K562 (cell line): ENCODE results near the gene MLXIPL.
"Not testable (repeated sequence)": the region's sequence is repeated elsewhere in the genome, so short reads cannot be mapped to it uniquely, and the experiment has no call there.

ENCODE experiments used
- TF ChIP-seq, protein P1 (sequence below): sonication (generic); formaldehyde crosslinking; IDR thresholded peaks from 2 replicates; pipeline ENCODE4 v1.8.0; 2022; ENCODE audit warnings: mild to moderate bottlenecking, missing genetic modification reagents
- TF ChIP-seq, protein P2 (sequence below), 2 experiments: IDR thresholded peaks; 2 replicates each; pipeline ENCODE4 v1.6.1; 2011; ENCODE audit warnings: borderline replicate concordance in 1 of 2, control low read depth in 1 of 2, low read depth in 1 of 2, low read length in 1 of 2, mild to moderate bottlenecking in 1 of 2, mixed read lengths in 1 of 2, moderate library complexity in 1 of 2; ENCODE audit not compliant: insufficient read depth in 1 of 2, insufficient read length in 1 of 2, poor library complexity in 1 of 2, severe bottlenecking in 1 of 2; ENCODE audit errors: extremely low read depth in 1 of 2

DNA sequence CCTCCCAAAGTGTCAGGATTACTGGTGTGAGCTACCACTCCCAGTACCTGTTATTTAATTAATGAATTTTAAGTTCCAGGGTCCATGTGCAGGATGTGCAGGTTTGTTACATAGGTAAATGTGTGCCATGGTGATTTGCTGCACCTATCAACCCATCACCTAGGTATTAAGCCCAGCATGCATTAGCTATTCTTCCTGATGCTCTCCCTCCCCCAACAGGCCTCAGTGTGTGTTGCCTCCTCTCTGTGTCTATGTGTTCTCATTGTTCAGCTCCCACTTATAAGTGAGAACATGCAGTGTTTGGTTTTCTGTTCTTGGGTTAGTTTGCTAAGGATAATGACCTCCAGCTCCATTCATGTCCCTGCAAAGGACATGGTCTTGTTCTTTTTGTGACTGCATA is 57.9 kb downstream of the MLXIPL start:
- TF ChIP-seq, protein P1, sequence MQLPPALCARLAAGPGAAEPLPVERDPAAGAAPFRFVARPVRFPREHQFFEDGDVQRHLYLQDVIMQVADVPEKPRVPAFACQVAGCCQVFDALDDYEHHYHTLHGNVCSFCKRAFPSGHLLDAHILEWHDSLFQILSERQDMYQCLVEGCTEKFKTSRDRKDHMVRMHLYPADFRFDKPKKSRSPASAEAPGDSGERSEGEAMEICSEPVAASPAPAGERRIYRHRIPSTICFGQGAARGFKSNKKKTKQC (CRISPR knock-in tag): not testable (repeated sequence)
- TF ChIP-seq, protein P2, sequence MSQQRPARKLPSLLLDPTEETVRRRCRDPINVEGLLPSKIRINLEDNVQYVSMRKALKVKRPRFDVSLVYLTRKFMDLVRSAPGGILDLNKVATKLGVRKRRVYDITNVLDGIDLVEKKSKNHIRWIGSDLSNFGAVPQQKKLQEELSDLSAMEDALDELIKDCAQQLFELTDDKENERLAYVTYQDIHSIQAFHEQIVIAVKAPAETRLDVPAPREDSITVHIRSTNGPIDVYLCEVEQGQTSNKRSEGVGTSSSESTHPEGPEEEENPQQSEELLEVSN (IDR thresholded peaks at IDR 0.05; ENCODE audit: borderline replicate concordance in 1 of 2, extremely low read depth in 1 of 2, insufficient read depth in 1 of 2, insufficient read length in 1 of 2, low read depth in 1 of 2, low read length in 1 of 2, poor library complexity in 1 of 2, severe bottlenecking in 1 of 2): not testable (repeated sequence)
